HepG2 (cell line): ENCODE data around the gene HLA-DMB. TPM values are rescaled to one million over a fixed set of nuclear protein-coding genes. Genes with fewer than 3 reads are reported as not detected.
A peak's percentile ranks its signal among the peaks of the same experiment; 100 is the strongest.

ENCODE experiments used
- GABPB1 ChIP-seq: IDR thresholded peaks from 2 replicates; pipeline ENCODE4 v1.6.1; 2016; ENCODE audit warnings: mild to moderate bottlenecking, missing genetic modification reagents, moderate library complexity, missing compliant biosample characterization
- ZNF446 ChIP-seq: sonication (generic); formaldehyde crosslinking; IDR thresholded peaks from 2 replicates; pipeline ENCODE4 v1.5.0; 2020; ENCODE audit warnings: mild to moderate bottlenecking, missing genetic modification reagents
- ZSCAN31 ChIP-seq: sonication (generic); formaldehyde crosslinking; IDR thresholded peaks from 2 replicates; pipeline ENCODE4 v1.5.0; 2020; ENCODE audit warnings: low read depth, mild to moderate bottlenecking, missing genetic modification reagents
- polyA plus RNA-seq, 8 experiments: library from polyadenylated mRNA; depleted of rRNA in 3 of 8; stranded (reverse) in 7 of 8; unstranded in 1 of 8; fragments of >200 nt; fragmentation: Illumina TruSeq in 4 of 8; extraction: Trizol in 4 of 8; gene quantifications; 2 replicates each; pipeline versions ENCODE4 v1.2.1 to v1.2.3, GENCODE V29; 2011 to 2016; ENCODE audit warnings: low read depth in 4 of 8, missing spikeins in 1 of 8, mixed read lengths in 1 of 8; ENCODE audit not compliant: insufficient read depth in 1 of 8
- total RNA-seq, 5 experiments: library from RNA; depleted of rRNA; stranded (reverse); fragments of >200 nt; fragmentation: Illumina TruSeq; extraction: Trizol; gene quantifications; 2 replicates each; pipeline ENCODE4 v1.2.3, GENCODE V29; 2016; ENCODE audit warnings: low read depth in 1 of 5
- TF ChIP-seq, protein P1 (sequence below): sonication (generic); formaldehyde crosslinking; IDR thresholded peaks from 2 replicates; pipeline ENCODE4 v1.5.0; 2020; ENCODE audit warnings: mild to moderate bottlenecking, missing genetic modification reagents, borderline replicate concordance
- TF ChIP-seq, protein P2 (sequence below): sonication (generic); formaldehyde crosslinking; IDR thresholded peaks from 2 replicates; pipeline ENCODE4 v1.8.0; 2023; ENCODE audit warnings: mild to moderate bottlenecking, missing genetic modification reagents
- TF ChIP-seq, protein P3 (sequence below): sonication (generic); formaldehyde crosslinking; IDR thresholded peaks from 2 replicates; pipeline ENCODE4 v1.8.1; 2023; ENCODE audit warnings: missing genetic modification reagents, mild to moderate bottlenecking, borderline replicate concordance
- TF ChIP-seq, protein P4 (sequence below): sonication (generic); formaldehyde crosslinking; IDR thresholded peaks from 2 replicates; pipeline ENCODE4 v1.5.0; 2020; ENCODE audit warnings: mild to moderate bottlenecking, missing genetic modification reagents
- TF ChIP-seq, protein P5 (sequence below): sonication (generic); formaldehyde crosslinking; IDR thresholded peaks from 2 replicates; pipeline ENCODE4 v1.5.0; 2020; ENCODE audit warnings: mild to moderate bottlenecking, missing genetic modification reagents, moderate library complexity
- TF ChIP-seq, protein P6 (sequence below): sonication (generic); formaldehyde crosslinking; IDR thresholded peaks from 2 replicates; pipeline ENCODE4 v1.5.1; 2020; ENCODE audit warnings: missing genetic modification reagents, mild to moderate bottlenecking, borderline replicate concordance

HLA-DMB gene
- total and polyA plus RNA-seq, 2 of the 13 experiments (the other 11 are each of a cell fraction or from before 2014, with no cell fraction given) = not detected

DNA sequence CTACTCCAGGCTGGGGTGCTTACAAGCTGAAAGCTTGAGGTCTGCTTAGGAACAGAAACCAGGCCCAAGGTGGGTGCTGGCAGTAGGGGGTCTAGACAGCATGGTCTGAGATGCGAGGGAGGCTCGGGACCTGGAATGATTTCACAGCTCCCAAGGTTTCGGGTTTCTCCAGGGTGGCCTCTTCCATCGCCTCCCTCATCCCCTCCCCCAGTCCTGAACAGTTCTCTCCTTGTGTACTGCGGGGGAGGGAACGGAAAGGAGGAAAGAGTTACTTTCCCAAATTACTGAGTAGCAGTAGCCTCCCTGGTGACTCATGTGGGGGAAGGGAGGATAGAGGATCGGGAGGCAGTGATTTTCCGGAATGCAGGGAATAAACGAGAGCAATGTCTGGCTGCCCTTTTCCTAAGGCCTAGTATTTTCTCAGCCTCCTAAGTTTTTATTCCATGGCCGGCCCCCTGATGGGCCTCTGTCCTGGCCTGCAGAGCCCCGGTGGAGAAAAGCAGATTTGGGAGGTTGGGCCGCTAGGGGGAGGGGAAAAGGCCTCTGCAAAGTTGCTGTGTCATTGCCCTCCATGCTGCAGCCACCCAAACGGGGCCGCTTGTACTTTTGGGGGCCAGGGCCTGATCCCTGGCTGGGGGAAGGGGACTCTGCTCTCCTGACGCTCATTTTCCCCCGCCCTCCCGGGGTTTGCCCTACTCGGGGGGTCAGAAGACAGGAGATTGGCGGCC, 29.0 kb upstream of the HLA-DMB start (continued):
- TF ChIP-seq, protein P1, sequence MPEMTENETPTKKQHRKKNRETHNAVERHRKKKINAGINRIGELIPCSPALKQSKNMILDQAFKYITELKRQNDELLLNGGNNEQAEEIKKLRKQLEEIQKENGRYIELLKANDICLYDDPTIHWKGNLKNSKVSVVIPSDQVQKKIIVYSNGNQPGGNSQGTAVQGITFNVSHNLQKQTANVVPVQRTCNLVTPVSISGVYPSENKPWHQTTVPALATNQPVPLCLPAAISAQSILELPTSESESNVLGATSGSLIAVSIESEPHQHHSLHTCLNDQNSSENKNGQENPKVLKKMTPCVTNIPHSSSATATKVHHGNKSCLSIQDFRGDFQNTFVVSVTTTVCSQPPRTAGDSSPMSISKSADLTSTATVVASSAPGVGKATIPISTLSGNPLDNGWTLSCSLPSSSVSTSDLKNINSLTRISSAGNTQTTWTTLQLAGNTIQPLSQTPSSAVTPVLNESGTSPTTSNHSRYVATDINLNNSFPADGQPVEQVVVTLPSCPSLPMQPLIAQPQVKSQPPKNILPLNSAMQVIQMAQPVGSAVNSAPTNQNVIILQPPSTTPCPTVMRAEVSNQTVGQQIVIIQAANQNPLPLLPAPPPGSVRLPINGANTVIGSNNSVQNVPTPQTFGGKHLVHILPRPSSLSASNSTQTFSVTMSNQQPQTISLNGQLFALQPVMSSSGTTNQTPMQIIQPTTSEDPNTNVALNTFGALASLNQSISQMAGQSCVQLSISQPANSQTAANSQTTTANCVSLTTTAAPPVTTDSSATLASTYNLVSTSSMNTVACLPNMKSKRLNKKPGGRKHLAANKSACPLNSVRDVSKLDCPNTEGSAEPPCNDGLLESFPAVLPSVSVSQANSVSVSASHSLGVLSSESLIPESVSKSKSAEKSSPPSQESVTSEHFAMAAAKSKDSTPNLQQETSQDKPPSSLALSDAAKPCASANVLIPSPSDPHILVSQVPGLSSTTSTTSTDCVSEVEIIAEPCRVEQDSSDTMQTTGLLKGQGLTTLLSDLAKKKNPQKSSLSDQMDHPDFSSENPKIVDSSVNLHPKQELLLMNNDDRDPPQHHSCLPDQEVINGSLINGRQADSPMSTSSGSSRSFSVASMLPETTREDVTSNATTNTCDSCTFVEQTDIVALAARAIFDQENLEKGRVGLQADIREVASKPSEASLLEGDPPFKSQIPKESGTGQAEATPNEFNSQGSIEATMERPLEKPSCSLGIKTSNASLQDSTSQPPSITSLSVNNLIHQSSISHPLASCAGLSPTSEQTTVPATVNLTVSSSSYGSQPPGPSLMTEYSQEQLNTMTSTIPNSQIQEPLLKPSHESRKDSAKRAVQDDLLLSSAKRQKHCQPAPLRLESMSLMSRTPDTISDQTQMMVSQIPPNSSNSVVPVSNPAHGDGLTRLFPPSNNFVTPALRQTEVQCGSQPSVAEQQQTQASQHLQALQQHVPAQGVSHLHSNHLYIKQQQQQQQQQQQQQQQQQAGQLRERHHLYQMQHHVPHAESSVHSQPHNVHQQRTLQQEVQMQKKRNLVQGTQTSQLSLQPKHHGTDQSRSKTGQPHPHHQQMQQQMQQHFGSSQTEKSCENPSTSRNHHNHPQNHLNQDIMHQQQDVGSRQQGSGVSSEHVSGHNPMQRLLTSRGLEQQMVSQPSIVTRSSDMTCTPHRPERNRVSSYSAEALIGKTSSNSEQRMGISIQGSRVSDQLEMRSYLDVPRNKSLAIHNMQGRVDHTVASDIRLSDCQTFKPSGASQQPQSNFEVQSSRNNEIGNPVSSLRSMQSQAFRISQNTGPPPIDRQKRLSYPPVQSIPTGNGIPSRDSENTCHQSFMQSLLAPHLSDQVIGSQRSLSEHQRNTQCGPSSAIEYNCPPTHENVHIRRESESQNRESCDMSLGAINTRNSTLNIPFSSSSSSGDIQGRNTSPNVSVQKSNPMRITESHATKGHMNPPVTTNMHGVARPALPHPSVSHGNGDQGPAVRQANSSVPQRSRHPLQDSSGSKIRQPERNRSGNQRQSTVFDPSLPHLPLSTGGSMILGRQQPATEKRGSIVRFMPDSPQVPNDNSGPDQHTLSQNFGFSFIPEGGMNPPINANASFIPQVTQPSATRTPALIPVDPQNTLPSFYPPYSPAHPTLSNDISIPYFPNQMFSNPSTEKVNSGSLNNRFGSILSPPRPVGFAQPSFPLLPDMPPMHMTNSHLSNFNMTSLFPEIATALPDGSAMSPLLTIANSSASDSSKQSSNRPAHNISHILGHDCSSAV (CRISPR knock-in tag) = no peak
- TF ChIP-seq, protein P2, sequence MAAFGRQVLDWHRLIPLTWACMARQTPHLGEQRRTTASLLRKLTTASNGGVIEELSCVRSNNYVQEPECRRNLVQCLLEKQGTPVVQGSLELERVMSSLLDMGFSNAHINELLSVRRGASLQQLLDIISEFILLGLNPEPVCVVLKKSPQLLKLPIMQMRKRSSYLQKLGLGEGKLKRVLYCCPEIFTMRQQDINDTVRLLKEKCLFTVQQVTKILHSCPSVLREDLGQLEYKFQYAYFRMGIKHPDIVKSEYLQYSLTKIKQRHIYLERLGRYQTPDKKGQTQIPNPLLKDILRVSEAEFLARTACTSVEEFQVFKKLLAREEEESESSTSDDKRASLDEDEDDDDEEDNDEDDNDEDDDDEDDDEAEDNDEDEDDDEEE (CRISPR knock-in tag) = peak; percentile 57; the same call in 1 of the 2 replicates
- TF ChIP-seq, protein P3, sequence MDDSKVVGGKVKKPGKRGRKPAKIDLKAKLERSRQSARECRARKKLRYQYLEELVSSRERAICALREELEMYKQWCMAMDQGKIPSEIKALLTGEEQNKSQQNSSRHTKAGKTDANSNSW (CRISPR knock-in tag) = peak; percentile 18; the same call in 1 of the 2 replicates
- TF ChIP-seq GABPB1 (CRISPR knock-in tag) (peak; percentile 33; the same call in 1 of the 2 replicates), ZSCAN31 (CRISPR knock-in tag) (0 out of 2 replicates have a peak, but pooled peaks have one; percentile 12), ZNF446 (CRISPR knock-in tag) (0 out of 2 replicates have a peak, but pooled peaks have one; percentile 47)
- TF ChIP-seq, protein P4, sequence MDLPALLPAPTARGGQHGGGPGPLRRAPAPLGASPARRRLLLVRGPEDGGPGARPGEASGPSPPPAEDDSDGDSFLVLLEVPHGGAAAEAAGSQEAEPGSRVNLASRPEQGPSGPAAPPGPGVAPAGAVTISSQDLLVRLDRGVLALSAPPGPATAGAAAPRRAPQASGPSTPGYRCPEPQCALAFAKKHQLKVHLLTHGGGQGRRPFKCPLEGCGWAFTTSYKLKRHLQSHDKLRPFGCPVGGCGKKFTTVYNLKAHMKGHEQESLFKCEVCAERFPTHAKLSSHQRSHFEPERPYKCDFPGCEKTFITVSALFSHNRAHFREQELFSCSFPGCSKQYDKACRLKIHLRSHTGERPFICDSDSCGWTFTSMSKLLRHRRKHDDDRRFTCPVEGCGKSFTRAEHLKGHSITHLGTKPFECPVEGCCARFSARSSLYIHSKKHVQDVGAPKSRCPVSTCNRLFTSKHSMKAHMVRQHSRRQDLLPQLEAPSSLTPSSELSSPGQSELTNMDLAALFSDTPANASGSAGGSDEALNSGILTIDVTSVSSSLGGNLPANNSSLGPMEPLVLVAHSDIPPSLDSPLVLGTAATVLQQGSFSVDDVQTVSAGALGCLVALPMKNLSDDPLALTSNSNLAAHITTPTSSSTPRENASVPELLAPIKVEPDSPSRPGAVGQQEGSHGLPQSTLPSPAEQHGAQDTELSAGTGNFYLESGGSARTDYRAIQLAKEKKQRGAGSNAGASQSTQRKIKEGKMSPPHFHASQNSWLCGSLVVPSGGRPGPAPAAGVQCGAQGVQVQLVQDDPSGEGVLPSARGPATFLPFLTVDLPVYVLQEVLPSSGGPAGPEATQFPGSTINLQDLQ (CRISPR knock-in tag) = peak; percentile 61; the same call in 1 of the 2 replicates
- TF ChIP-seq, protein P5, sequence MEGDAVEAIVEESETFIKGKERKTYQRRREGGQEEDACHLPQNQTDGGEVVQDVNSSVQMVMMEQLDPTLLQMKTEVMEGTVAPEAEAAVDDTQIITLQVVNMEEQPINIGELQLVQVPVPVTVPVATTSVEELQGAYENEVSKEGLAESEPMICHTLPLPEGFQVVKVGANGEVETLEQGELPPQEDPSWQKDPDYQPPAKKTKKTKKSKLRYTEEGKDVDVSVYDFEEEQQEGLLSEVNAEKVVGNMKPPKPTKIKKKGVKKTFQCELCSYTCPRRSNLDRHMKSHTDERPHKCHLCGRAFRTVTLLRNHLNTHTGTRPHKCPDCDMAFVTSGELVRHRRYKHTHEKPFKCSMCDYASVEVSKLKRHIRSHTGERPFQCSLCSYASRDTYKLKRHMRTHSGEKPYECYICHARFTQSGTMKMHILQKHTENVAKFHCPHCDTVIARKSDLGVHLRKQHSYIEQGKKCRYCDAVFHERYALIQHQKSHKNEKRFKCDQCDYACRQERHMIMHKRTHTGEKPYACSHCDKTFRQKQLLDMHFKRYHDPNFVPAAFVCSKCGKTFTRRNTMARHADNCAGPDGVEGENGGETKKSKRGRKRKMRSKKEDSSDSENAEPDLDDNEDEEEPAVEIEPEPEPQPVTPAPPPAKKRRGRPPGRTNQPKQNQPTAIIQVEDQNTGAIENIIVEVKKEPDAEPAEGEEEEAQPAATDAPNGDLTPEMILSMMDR (CRISPR knock-in tag) = peak; percentile 41
- TF ChIP-seq, protein P6, sequence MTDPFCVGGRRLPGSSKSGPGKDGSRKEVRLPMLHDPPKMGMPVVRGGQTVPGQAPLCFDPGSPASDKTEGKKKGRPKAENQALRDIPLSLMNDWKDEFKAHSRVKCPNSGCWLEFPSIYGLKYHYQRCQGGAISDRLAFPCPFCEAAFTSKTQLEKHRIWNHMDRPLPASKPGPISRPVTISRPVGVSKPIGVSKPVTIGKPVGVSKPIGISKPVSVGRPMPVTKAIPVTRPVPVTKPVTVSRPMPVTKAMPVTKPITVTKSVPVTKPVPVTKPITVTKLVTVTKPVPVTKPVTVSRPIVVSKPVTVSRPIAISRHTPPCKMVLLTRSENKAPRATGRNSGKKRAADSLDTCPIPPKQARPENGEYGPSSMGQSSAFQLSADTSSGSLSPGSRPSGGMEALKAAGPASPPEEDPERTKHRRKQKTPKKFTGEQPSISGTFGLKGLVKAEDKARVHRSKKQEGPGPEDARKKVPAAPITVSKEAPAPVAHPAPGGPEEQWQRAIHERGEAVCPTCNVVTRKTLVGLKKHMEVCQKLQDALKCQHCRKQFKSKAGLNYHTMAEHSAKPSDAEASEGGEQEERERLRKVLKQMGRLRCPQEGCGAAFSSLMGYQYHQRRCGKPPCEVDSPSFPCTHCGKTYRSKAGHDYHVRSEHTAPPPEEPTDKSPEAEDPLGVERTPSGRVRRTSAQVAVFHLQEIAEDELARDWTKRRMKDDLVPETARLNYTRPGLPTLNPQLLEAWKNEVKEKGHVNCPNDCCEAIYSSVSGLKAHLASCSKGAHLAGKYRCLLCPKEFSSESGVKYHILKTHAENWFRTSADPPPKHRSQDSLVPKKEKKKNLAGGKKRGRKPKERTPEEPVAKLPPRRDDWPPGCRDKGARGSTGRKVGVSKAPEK (CRISPR knock-in tag) = no peak
